Non-pigmented ciliary epithelial cell (primary cell): ENCODE results near the gene PTPRE.

Source experiments
- DNase-seq: peaks from one replicate; pipeline ENCODE4 v3.0.0-alpha.2; 2010; ENCODE audit warnings: low read depth

Gene PTPRE

DNA sequence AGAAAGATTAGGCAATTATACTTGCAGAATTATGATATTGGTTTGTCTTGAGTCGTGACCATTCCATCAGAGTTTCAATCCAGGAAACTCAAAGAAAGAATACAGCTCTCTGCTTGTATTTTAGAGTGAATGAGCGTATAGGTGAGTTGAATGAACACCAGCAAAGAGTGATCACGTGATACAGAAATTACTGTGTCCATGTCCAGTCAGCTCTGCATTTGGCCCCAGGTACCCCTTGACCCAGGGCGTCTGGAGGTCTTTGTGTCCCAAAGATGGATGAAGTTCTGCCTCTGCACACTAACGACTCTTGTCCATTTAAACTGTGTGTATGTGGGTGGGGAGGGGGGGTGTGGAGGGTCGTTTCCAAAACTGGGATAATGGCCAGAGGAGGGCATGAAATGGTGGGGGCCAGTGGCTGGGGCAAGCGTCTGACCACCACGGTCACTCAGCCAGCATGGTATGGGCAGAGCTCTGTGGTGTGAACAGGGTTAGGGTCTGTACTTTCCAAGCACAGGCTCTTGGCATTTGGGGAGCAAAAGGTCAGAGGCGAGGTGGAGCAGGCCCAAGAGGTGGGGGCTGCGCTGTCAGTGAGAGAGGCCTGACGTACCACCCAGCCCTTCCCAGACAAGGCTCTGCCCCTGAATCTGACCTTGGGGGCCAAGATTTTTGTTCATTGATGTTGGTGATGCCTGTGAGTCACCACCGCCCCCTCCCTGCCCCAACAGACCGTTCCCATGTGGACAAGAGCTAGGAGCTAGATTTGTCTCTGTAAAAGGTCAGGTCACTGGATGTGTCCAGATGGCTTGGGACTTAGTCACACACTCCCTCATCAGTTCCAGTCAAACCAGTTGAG lies 1.4 kb downstream of the PTPRE start:
- peak; percentile 61 for DNase-seq

DNA sequence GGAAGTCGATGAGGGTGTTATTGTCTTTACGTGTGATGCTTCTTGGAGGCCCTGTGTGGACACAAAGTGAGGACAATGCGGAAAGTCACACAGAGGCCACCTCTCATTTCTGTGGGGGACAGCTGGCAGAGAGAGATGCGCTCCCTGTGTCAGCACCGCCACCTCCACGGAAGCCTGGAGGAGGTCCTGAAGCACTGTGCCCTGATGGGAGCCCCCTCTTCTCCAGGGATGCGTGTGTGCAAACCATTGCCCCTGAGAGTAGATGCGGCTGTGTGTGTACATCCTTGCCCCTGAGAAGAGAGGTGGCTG lies 2.0 kb downstream of the PTPRE start:
- DNase-seq = no peak

DNA sequence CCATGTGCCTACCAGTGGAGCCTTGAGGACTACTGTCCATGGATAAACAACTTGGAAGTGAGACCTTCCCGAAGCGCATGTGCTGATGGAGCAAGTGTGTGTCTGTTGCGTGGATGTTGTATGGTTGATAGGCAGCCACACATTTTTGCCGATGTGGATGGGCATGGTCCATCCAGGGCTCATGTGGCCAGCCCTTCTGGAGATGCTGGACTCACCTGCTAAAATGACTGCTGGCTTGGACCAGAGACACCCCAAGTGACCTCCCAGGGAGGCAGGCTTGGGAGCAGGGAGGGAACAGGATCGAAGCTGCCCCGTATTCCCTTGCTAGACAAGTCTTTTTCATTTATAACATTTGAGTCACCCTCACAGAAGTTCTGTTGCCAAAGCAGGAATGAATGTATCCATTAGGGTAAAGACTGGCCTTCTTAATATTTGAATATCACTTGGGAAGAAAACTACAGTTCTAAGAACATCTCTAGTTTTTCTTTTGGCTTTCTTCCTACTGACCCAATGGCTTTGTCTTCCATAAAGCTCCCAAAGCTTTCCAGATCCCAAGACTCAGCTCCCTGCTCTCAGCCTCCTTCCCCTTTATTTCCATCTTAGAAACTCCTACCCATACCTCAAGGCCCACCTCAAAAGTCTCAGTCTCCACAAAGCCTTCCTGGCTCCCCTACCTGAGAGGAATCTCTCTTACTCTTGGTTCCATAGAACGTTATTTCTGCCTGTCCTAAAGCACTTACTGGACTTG lies 3.0 kb downstream of the PTPRE start:
- no peak for DNase-seq

DNA sequence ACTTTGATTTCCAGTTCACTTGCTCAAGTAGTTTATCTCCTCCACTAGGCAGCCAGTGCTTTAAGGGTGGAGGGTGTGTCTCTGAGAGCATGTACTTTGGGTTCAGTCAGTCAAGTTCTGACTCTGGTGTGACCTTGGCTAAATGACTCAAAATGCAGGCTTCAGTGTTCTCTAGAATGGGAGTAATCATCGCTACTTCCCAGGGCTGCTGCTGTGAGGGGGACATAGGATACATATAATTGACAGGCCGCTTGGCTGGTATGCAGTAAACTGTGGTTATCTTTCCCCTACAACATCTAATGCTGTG lies 3.5 kb downstream of the PTPRE start:
- DNase-seq = no peak

DNA sequence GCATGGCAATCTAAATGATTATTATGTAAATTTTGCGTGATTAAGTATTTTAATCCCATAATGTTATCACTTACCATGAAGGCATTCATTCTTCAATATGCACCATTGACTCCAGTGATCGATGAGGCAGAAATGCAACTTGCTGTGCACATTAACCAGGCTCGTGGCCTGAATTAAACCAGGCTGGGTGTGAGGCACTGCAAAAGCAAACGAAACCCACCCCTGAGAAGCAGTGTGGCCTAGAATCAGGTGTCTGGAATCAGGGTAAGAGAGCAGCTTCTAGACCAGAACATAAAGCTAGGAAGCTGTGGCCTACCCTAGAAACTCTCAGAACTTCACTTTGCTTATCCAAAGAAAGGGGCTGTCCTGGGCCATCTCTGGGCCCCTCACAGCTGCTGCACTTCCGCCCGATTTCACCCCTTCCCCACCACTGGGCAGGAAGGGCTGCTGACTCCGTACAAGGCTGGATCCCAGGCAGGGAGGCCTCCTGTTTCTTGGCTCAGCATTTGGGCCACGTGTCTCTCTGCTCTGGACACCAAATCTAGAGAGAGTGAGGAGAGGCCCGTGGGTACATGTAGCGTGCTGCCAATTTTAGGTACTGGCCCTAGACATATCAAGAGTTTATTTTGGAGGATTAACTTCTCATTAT lies 4.4 kb downstream of the PTPRE start:
- no peak for DNase-seq

DNA sequence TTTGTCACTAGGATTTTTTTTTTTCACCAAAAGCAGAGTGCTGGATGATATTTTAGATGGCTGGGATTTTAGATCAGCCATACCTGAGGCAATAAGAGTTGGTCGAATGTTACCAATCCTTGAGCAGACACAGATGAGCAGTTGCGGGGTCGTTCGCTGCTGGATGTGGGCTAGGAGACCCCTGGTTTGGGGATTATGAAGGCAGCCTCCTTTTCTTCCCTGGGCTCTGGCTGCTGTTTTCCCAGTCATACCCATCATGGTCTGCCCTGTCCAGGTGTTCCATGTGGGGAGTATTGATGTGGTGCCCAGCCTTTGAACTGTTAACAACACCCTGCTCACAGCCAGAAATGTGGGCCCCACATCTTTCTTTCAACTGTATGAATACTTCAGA lies 5.0 kb downstream of the PTPRE start:
- DNase-seq = no peak

DNA sequence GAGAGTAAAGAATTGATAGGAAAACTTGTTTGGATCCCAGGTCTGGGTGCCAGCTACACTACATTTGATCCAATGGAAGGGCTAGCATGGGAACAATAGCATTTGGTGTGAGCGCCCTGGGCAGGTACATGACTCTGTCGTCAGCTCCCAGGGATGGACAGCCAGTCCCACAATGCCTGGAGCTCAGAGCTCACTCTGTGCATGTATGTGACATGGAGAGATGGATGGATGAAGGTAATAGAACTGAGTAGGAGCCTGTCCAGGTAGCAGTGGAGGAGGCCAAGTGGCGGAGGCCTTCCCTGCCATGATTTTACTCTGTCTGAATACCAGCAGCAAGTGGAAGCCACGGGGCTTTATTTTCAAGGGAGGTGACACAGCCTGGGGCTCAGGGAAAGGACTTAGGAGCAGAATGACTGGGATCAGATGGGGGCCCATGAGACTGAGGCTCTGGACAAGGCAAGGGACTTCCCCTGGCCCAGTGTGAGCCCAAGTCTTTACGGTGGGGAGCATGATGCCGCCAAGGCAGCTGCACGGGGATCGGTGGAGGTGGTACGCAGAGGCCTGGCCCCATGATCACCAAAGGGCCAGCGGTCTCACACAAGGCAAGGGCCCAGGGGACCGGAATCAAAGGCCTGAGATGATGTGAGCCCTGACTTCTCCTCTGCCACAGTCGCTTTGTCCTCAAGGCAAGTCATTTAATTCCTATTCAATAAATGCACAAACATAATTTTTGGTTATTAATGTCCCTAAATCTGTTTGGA lies 5.9 kb downstream of the PTPRE start:
- DNase-seq = no peak

DNA sequence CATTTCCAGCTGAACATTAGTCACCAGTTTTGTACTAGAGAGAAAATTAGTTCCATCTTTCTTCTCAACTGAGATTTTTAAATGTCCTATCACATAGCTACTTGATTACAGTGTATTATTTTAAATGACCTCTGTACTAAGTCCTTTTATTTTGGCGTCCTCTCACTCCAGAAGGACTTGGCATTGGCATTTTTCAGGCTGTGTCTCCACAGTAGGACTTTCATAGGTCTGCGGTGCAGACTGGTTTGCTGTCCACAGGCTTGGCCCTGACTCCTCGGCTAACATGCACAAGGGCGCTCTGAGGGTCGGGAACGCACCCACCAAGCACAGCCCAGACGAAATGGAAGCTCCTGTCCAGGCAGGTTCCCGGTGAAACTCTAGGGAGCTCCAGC lies 6.5 kb downstream of the PTPRE start:
- DNase-seq = no peak

DNA sequence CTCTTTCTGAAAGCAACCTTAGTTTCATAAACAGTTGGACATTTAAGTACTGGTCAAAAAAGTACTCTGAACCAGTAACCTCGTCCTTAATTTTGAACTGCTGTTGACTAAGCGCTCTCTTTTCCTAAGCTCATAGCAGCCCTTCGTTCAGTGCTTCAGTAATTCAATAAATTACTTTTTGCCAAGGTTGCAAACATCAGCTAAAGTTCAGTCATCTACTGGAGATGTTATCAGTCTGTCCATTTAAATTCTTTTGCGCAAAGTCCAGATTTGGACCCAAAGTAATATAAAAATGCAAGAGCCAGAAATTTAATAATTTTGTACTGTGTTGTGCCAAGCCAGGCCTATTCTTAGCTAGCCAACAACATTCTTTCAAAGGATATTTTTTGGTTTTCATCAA lies 8.4 kb downstream of the PTPRE start:
- DNase-seq = no peak

DNA sequence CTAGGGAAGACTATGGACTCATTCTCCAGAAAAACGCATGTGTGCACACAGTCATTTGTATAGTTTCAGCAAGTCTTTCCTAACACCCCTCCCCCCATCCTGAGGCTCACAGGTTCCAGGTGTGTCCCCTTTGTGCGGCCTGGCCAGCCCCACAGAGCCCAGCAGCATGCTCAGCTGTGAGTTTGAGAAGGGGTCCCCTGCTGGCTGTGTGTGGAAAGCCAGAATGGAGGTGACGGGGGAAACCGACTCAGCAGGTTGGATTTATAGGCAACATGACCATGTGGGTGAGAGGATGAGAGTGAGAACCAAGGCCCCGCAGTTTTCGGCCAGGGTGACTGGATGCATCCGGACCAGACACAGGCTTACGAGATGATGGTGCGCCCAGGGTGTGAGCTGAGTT lies 9.9 kb downstream of the PTPRE start:
- no peak for DNase-seq

DNA sequence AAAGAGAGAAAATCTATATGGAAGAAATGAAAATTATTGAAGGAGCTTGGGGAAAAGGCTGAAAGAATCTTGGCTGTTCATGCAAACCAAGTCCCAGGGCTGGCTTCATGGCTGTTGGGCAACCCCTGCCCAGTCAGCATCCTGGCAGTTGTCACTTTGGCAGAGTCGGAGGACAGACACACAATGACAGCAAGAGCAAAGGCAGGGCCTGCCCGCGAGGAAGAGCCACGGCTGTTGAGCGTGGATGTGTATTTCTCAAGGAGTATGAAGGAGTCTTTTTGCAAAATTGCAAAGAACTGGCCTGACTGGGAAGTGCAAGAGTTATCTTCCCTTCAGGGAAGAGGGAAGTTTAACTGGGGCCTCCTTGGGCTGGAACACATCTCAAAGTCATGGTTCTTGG lies 11.7 kb downstream of the PTPRE start:
- no peak for DNase-seq

DNA sequence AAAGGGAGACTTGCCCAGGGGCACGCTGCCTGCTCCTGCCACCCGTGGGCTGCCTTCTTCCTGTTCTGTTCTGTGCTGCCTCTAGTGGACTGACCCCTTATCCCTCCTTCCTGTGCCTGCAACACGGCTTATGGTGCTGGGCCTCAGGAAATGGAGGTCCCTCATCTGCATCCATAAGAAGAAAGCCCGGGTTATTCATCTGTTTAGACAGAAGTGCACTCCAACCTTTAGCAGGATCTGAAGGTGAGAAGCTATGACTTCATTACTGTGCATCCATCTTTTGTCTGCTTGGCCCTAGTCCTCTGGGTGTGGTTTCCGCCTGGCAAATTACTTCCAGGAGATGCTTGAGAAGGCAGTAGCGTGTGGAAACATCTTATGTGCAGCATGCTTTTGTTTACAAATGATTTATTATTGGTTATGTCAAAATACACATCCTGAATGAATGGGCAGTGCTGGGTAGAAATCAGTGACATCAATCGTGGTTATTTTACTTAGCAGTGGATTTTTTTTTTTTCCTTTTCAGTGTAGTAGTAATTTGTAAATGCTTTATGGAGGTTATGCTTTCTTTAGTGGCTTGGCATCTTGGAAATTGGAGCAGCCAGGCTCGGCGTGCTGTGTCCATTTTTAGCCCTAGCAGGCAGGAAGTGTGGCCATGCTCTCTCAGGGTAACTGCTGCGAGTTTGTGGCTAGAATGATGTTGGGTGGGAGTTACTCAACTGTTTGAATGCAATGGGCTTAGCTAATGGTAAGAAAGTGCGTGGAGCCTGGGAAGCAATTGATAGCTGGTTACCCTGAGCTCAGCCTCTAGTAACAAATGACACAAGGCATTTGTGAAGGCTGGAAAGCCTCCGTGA lies 12.7 kb downstream of the PTPRE start:
- no peak for DNase-seq

DNA sequence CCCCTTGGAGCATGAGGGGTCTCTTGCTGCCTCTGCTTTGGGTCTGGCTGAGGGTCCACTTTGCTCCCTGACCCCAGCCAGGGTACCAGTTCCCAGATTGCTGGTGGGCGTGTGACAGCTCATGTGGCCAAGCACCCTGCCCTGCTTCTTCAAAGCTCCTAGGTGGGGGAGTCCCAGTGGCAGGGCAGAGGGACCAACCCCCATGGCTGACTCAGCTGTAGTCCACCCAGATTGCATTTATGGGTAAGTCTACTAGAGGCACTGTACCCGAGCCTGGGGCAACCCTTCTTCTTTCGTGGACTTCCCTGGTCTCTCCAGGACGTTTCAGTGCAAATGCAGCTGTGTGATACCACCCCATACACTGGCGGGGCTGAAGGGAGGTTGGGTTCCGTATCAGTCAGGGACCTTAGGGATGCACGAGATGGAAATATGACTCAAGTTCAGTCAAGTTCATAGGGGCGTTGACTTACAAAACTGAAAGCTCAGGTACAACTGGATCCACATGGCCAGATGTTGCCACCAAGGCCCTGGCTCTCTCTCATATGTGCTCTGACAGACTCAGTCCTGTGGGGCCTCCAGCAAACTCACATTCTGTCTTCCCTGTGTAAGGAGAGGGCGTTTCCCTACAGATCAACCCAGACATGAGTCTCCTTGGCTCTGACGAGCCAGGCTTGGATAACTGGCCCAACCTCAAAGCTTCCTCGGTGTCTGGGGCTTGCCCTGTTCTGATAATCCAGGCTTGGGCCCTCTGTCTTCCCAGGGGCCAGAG lies 13.6 kb downstream of the PTPRE start:
- DNase-seq = no peak

DNA sequence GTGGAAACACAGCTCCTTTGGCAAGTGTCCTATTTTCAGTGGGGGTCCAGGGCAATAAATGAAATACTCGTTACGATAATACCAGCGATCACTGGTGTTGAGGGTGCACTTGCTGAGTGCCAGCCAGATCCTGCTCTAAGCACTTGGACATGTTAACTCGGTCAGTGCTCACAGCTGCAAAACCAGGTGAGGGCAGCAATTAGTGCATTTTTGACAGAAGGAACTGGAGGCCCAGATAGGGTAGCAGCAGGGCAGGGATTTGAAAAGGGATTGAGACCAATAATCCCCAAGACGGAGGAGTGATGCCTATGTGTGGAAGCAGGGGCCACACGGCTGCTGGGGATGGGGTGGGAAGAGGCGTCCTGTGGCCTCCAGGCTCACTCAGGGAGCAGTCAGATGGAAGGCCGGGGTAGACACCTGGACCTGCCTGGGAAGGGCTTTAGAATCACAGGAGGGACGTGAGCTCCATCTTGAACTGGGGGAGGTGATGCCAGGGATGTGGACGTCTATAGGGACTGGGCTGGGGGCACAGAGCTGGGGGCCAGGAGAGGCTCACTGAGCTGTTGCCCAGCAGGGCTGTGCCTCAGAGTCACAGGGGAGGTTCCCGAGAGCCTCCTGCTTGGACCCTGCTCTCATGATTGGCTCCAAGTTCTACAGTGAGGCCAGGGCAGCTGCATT lies 14.3 kb downstream of the PTPRE start:
- no peak for DNase-seq

DNA sequence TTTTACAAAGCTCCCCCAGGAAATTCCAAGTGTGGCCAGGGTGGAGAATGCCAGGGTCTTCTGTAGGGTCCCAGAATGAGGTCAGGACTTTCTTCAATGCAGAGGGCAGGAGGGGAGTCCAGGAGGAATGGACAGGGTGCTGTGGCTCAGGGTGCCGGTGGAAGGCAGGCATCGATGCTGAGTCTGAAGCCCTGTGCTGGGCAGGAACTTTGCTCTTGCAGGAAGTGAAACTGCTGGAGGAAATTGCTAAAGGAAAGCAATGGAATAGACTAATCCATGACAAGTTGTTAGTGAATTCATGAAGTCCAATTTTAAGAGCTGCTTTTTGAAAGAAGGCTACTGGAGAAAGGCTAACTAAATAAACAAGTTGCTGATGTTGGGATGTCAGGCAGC lies 14.8 kb downstream of the PTPRE start:
- DNase-seq = no peak

DNA sequence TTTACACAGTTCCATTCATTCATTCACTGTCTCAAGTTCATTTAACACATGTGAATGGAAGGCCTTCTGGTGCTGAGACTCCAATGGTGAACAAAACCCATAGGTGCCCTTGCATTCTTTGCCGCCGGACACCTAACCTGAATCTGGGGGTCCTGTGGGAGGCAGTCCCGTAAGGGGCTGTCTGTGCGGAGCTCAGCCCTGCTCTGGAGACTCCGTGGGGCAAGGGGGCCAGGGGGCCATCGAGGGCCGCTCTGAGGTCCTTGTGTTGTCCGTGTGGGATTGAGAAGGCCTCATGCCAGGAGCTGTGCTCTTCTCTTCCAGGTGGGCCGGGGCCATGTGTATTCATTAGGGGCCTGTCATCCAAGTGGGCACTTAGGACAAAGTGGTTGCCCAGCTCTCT lies 15.3 kb downstream of the PTPRE start:
- DNase-seq = no peak

DNA sequence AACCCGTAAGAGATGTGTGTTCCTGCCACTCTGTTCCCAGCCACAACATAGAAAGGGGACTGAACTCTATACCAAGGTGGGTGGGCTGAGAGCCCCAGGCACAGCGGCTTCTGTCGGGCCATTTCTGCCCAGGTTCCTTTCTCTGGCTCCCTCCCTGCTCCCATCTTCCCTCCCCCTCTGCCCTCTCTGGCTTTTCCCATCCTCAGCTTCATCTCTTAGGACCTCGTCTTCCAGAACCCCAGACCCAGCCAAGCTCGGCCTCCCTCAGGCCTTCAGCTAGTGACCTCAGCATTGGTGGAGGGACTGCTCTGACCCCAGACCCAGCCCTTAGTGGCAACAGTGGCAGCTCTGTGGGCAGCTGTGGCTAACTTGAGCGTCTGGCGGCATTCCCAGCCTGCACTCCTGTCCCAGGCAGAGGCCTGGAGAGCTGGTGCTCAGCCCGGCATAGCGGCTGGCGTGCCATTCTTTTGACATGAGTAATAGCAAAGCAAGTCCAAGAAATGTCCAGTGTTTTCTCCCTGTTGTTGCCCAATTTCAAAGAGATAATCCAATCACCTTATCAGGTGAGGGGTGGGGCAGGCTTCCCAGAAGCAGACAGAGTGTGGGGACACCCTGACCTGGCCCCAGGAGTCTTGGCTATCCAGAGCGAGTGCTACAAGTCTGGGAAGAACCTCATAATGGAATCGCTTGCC lies 15.9 kb downstream of the PTPRE start:
- DNase-seq = peak; percentile 76

DNA sequence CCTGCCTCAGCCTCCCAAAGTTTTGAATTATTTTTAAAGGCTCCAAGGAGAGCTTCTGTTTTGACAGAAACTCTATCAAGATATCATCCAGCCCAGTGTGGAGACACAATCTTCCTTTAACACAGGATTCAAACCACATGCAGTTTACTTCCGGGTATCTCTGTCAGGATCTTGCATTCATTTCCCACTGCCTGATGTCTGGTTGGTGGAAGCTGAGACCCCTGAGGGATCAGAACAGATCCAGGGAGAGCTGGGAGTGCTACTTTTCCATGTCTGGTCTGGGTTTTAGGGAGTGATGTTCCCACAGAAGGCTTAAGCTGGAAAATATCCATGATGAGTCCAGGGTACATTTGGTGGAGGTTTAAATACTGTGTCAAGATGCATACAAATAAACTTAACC lies 16.7 kb downstream of the PTPRE start:
- DNase-seq = no peak

DNA sequence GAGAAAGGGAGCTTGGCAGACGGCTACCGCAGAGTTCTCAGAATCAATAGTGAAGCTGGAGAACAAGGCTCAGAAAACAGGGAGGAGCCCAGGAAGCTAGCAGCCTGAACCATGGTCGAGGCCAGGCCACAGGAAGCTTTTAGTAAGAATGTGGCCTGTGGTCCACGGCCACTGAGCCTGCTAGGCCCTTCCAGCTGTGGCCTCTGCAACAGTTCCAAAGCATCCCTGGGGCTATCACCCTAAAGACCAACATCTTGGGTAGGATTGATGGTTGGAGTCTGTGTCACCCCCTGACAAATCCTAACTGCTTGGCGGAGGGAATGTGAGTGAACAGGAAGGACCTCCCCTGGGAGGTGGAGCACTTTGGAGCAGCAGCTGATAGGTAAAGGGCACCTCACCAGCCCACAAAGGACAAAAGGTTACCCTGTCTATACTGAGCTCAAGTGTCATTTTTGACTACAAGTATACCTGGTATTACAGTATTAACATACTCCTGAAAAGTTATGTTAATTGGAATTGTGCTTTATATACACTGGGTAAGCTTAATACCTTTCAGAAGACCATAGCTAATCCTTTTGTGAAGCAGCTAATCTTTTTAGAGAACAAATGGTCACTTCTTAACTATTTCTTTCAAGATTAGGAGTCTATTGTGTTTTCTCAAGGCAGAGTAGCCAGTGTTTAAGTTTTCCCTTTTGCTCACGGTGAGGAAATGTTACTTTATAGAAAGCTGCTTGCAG lies 18.7 kb downstream of the PTPRE start:
- DNase-seq = no peak
